Activated B cell treated with CpG ODN at 0.5 μM for 24 hours (primary cell): Measurements from ENCODE around the gene TRIM7. TPM values are rescaled to one million over a fixed set of nuclear protein-coding genes. Genes with fewer than 3 reads are reported as not detected.

Experiments
- ATAC-seq: fragments of 200-7000 bp; cut with Tn5 transposase; one replicate; pipeline ENCODE4 v1.10.0; 2021; ENCODE audit warnings: low read depth, mild to moderate bottlenecking, moderate library complexity
- CTCF ChIA-PET: fragments of 350-600 bp; sonication (Branson Sonifier 250); formaldehyde crosslinking; loops from one replicate; lab custom pipeline; 2021; ENCODE audit warnings: antibody characterized with exemption; lab: Charles Lee
- POLR2A ChIA-PET: fragments of 350-600 bp; sonication (Branson Sonifier 250); formaldehyde crosslinking; loops from one replicate; lab custom pipeline; 2021; ENCODE audit warnings: antibody characterized with exemption; lab: Charles Lee
- DNase-seq: peaks from one replicate; pipeline ENCODE4 v3.0.0; 2022
- H3K27ac Mint-ChIP-seq: one replicate; pipeline ENCODE4 v1.8.0; 2020; ENCODE audit warnings: mixed read lengths
- H3K27me3 Mint-ChIP-seq: one replicate; pipeline ENCODE4 v1.8.0; 2021; ENCODE audit warnings: mixed read lengths
- H3K36me3 Mint-ChIP-seq: one replicate; pipeline ENCODE4 v1.8.0; 2021; ENCODE audit warnings: low read depth, mixed read lengths
- H3K4me1 Mint-ChIP-seq: one replicate; pipeline ENCODE4 v1.8.0; 2021; ENCODE audit warnings: mixed read lengths
- H3K4me3 Mint-ChIP-seq: one replicate; pipeline ENCODE4 v1.8.0; 2020; ENCODE audit warnings: mild to moderate bottlenecking, mixed read lengths
- H3K9me3 Mint-ChIP-seq: one replicate; pipeline ENCODE4 v1.8.0; 2020; ENCODE audit warnings: mixed read lengths
- CTCF ChIP-seq: fragments of 200-600 bp; IDR thresholded peaks from one replicate; pipeline ENCODE4 v1.8.0; 2022; ENCODE audit warnings: antibody characterized with exemption, mild to moderate bottlenecking
- intact Hi-C: fragments of 100-400 bp; cut with micrococcal nuclease; formaldehyde crosslinking; loops from one replicate; pipeline ENCODE4 v1.15.1; 2024
- total RNA-seq: library from RNA; stranded (reverse); gene quantifications from 2 replicates; pipeline ENCODE4 v1.2.3, GENCODE V29; 2022

The TRIM7 gene
- total RNA-seq, 1 donor from 2014 or later, result 0.51 TPM

- no peak for TF ChIP-seq CTCF
- Mint-ChIP-seq H3K4me1 (peaks cover 6% of the 10 kb centered on the region), H3K36me3 (peaks cover 78% of the 10 kb centered on the region), H3K27me3 (no peaks in the 10 kb centered on the region), H3K9me3 (no peaks in the 10 kb centered on the region), H3K4me3 (no peak overlapping the region), H3K27ac (no peak overlapping the region)
- ATAC-seq, result no peak
- intact Hi-C loops, result no loop called here
- ChIA-PET POLR2A (interaction anchor here (0.9 to 8.8 kb wide), 4 partner anchors 9 to 44 kb away, joined by 3 to 73 read pairs (median 10); partner anchors contain the start of genes TRIM41 and TRIM52), CTCF (no interaction called here)
- DNase-seq, result no peak
These were observed 28.2 kb upstream of the TRIM7 start for GRCh38 chr5:181233088-181233800.

GRCh38 chr5:181232593-181232992, 27.6 kb upstream of the TRIM7 start:
- no peaks in the 10 kb centered on the region for H3K9me3 Mint-ChIP-seq
- no peak for TF ChIP-seq CTCF

GRCh38 chr5:181231432-181231831, 26.4 kb upstream of the TRIM7 start:
- ATAC-seq (no peak), DNase-seq (no peak)
- no peak for TF ChIP-seq CTCF
- Mint-ChIP-seq H3K27ac (no peak overlapping the region), H3K27me3 (no peaks in the 10 kb centered on the region), H3K9me3 (no peaks in the 10 kb centered on the region), H3K36me3 (peaks cover 63% of the 10 kb centered on the region), H3K4me3 (no peak overlapping the region), H3K4me1 (peaks cover 6% of the 10 kb centered on the region)
- POLR2A ChIA-PET, result no interaction called here
- CTCF ChIA-PET, result no interaction called here
- intact Hi-C loops, result no loop called here

More at GRCh38 chr5:181232593-181232992, 27.6 kb upstream of the TRIM7 start:
- ChIA-PET CTCF (no interaction called here), POLR2A (interaction anchor here (0.9 to 8.8 kb wide), 3 partner anchors 8 to 29 kb away, joined by 4 to 73 read pairs (median 15); partner anchors contain the start of genes TRIM41 and TRIM52)
- ATAC-seq (no peak), DNase-seq (no peak)
- Mint-ChIP-seq H3K4me1 (peaks cover 5% of the 10 kb centered on the region), H3K27ac (no peak overlapping the region), H3K36me3 (peaks cover 73% of the 10 kb centered on the region), H3K4me3 (no peak overlapping the region), H3K27me3 (no peaks in the 10 kb centered on the region)
- intact Hi-C loops, result no loop called here

GRCh38 chr5:181230551-181230950, 25.6 kb upstream of the TRIM7 start:
- POLR2A ChIA-PET, result no interaction called here
- no peak overlapping the region for H3K4me3 Mint-ChIP-seq

More at GRCh38 chr5:181230551-181230950, 25.6 kb upstream of the TRIM7 start:
- H3K27me3 Mint-ChIP-seq, result no peaks in the 10 kb centered on the region
- ATAC-seq (no peak), DNase-seq (no peak)
- H3K4me1 Mint-ChIP-seq, result peaks cover 10% of the 10 kb centered on the region
- no peaks in the 10 kb centered on the region for H3K9me3 Mint-ChIP-seq
- H3K36me3 Mint-ChIP-seq, result peaks cover 54% of the 10 kb centered on the region
- CTCF ChIA-PET, result no interaction called here
- TF ChIP-seq CTCF, result no peak
- intact Hi-C loops, result no loop called here
- peak overlapping the region; percentile 41 for H3K27ac Mint-ChIP-seq
